GM19452 (cell line): ENCODE results near the gene HOGA1.
"Not testable (repeated sequence)": the region's sequence is repeated elsewhere in the genome, so short reads cannot be mapped to it uniquely, and the experiment has no call there.

Experiments
- ATAC-seq: cut with Tn5 transposase; IDR thresholded peaks from one replicate; pipeline ENCODE4 v1.9.1; 2021; ENCODE audit not compliant: unreplicated experiment

Gene HOGA1

GRCh38 chr10:97554336-97554735 lies 29.9 kb upstream of the HOGA1 start:
- not testable (repeated sequence) for ATAC-seq

GRCh38 chr10:97555541-97555940 lies 28.6 kb upstream of the HOGA1 start:
- not testable (repeated sequence) for ATAC-seq

- ATAC-seq = not testable (repeated sequence)
These were observed 23.3 kb upstream of the HOGA1 start for GRCh38 chr10:97560731-97561381.

- not testable (repeated sequence) for ATAC-seq
These were observed 22.7 kb upstream of the HOGA1 start for GRCh38 chr10:97561386-97562077.

GRCh38 chr10:97562329-97562728 lies 21.9 kb upstream of the HOGA1 start:
- ATAC-seq = not testable (repeated sequence)

GRCh38 chr10:97563337-97563736 lies 20.9 kb upstream of the HOGA1 start:
- ATAC-seq = no peak

GRCh38 chr10:97564776-97565175 lies 19.4 kb upstream of the HOGA1 start:
- ATAC-seq = no peak

- ATAC-seq = no peak
These were observed 17.7 kb upstream of the HOGA1 start for GRCh38 chr10:97566336-97566996.

GRCh38 chr10:97567891-97568290 lies 16.3 kb upstream of the HOGA1 start:
- no peak for ATAC-seq

GRCh38 chr10:97570146-97570788 lies 13.9 kb upstream of the HOGA1 start:
- no peak for ATAC-seq

GRCh38 chr10:97570789-97571471 lies 13.3 kb upstream of the HOGA1 start:
- no peak for ATAC-seq

GRCh38 chr10:97571622-97572021 lies 12.6 kb upstream of the HOGA1 start:
- no peak for ATAC-seq

GRCh38 chr10:97572214-97572989 lies 11.8 kb upstream of the HOGA1 start, which contains the start of gene ANKRD2:
Gene ANKRD2 (plus strand): TSS chr10:97572779. CDS start chr10:97572789, 10 bp downstream.
- peak; percentile 60 for ATAC-seq

GRCh38 chr10:97573021-97573420 lies 11.2 kb upstream of the HOGA1 start:
- ATAC-seq = no peak

GRCh38 chr10:97573672-97574071 lies 10.5 kb upstream of the HOGA1 start:
- no peak for ATAC-seq

- ATAC-seq = no peak
These were observed 9.6 kb upstream of the HOGA1 start for GRCh38 chr10:97574374-97575126.

GRCh38 chr10:97575127-97575668 lies 9.0 kb upstream of the HOGA1 start:
- ATAC-seq = no peak

GRCh38 chr10:97576487-97576886 lies 7.7 kb upstream of the HOGA1 start:
- not testable (repeated sequence) for ATAC-seq

- no peak for ATAC-seq
These were observed 6.5 kb upstream of the HOGA1 start for GRCh38 chr10:97577701-97578100.
